Measurements from ENCODE around the gene HYAL4.
"Not testable (repeated sequence)": the region's sequence is repeated elsewhere in the genome, so short reads cannot be mapped to it uniquely, and the experiment has no call there.

Gene HYAL4

DNA sequence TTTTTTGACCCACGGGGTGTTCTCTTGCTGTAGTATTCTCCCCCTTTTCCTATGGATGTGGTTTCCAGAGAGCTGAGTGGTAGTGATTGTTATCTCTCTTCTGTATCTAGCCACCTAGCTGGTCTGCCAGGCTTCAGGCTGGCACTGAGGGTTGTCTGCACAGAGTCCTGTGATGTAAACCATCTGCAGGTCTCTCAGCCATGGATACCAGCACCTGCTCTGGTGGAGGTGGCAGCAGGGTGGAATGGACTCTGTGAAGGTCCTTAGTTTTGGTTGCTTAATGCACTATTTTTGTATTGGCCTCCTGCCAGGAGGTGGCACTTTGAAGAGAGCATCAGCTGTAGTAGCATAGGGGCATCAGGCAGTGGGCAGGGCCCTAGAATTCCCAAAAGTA lies 851 bp downstream of the HYAL4 start:
- peaks cover 0 to 4% (median 0%) of the 10 kb centered on the region in 5 donors for H3K27me3 ChIP-seq (ENCODE audit: control insufficient read depth in 5 of 5, insufficient read depth in 4 of 5, low read length in 5 of 5)
- H3K9ac ChIP-seq (ENCODE audit: low read length in 5 of 5), result no peak overlapping the region
- H3K27ac ChIP-seq (ENCODE audit: low read depth, low read length), result no peak overlapping the region

GRCh38 chr7:123846217-123846891 lies 1.4 kb downstream of the HYAL4 start:
- no peak overlapping the region for H3K9ac ChIP-seq (ENCODE audit: low read length in 5 of 5)

More for the DNA sequence above, 851 bp downstream of the HYAL4 start:
- H3K4me3 ChIP-seq (ENCODE audit: low read depth in 1 of 5, low read length in 5 of 5), result peak overlapping the region in 1 of 5 donors; percentile 2
- peaks cover 0 to 13% (median 3%) of the 10 kb centered on the region in 5 donors for H3K4me1 ChIP-seq (ENCODE audit: control insufficient read depth in 5 of 5, insufficient read depth in 5 of 5, low read length in 5 of 5)
- H3K36me3 ChIP-seq (ENCODE audit: control insufficient read depth in 5 of 5, insufficient read depth in 5 of 5, low read length in 5 of 5), result no peaks in the 10 kb centered on the region
- peaks cover 0 to 3% (median 0%) of the 10 kb centered on the region in 5 donors for H3K9me3 ChIP-seq (ENCODE audit: control insufficient read depth in 5 of 5, low read length in 5 of 5)

GRCh38 chr7:123847868-123848267 lies 2.9 kb downstream of the HYAL4 start:
- peaks cover 0 to 4% (median 0%) of the 10 kb centered on the region in 5 donors for H3K27me3 ChIP-seq (ENCODE audit: control insufficient read depth in 5 of 5, insufficient read depth in 4 of 5, low read length in 5 of 5)
- H3K4me1 ChIP-seq (ENCODE audit: control insufficient read depth in 5 of 5, insufficient read depth in 5 of 5, low read length in 5 of 5), result peaks cover 0 to 13% (median 3%) of the 10 kb centered on the region in 5 donors
- no peak overlapping the region for H3K27ac ChIP-seq (ENCODE audit: low read depth, low read length)
- no peak overlapping the region for H3K9ac ChIP-seq (ENCODE audit: low read length in 5 of 5)
- H3K36me3 ChIP-seq (ENCODE audit: control insufficient read depth in 5 of 5, insufficient read depth in 5 of 5, low read length in 5 of 5), result no peaks in the 10 kb centered on the region
- peaks cover 0 to 3% (median 0%) of the 10 kb centered on the region in 5 donors for H3K9me3 ChIP-seq (ENCODE audit: control insufficient read depth in 5 of 5, low read length in 5 of 5)
- no peak overlapping the region for H3K4me3 ChIP-seq (ENCODE audit: low read depth in 1 of 5, low read length in 5 of 5)

More at GRCh38 chr7:123846217-123846891, 1.4 kb downstream of the HYAL4 start:
- Histone ChIP-seq H3K27ac (ENCODE audit: low read depth, low read length) (no peak overlapping the region), H3K4me3 (ENCODE audit: low read depth in 1 of 5, low read length in 5 of 5) (peak overlapping the region in 1 of 5 donors; percentile 2), H3K4me1 (ENCODE audit: control insufficient read depth in 5 of 5, insufficient read depth in 5 of 5, low read length in 5 of 5) (peaks cover 0 to 13% (median 3%) of the 10 kb centered on the region in 5 donors), H3K9me3 (ENCODE audit: control insufficient read depth in 5 of 5, low read length in 5 of 5) (peaks cover 0 to 3% (median 0%) of the 10 kb centered on the region in 5 donors), H3K27me3 (ENCODE audit: control insufficient read depth in 5 of 5, insufficient read depth in 4 of 5, low read length in 5 of 5) (peaks cover 0 to 4% (median 0%) of the 10 kb centered on the region in 5 donors), H3K36me3 (ENCODE audit: control insufficient read depth in 5 of 5, insufficient read depth in 5 of 5, low read length in 5 of 5) (no peaks in the 10 kb centered on the region)

- Histone ChIP-seq H3K36me3 (ENCODE audit: control insufficient read depth in 5 of 5, insufficient read depth in 5 of 5, low read length in 5 of 5) (no peaks in the 10 kb centered on the region), H3K9ac (ENCODE audit: low read length in 5 of 5) (no peak overlapping the region), H3K4me1 (ENCODE audit: control insufficient read depth in 5 of 5, insufficient read depth in 5 of 5, low read length in 5 of 5) (peaks cover 0 to 13% (median 3%) of the 10 kb centered on the region in 5 donors), H3K27ac (ENCODE audit: low read depth, low read length) (no peak overlapping the region), H3K4me3 (ENCODE audit: low read depth in 1 of 5, low read length in 5 of 5) (no peak overlapping the region), H3K9me3 (ENCODE audit: control insufficient read depth in 5 of 5, low read length in 5 of 5) (peaks cover 0 to 3% (median 0%) of the 10 kb centered on the region in 5 donors), H3K27me3 (ENCODE audit: control insufficient read depth in 5 of 5, insufficient read depth in 4 of 5, low read length in 5 of 5) (peaks cover 0 to 4% (median 0%) of the 10 kb centered on the region in 5 donors)
These were observed 4.9 kb downstream of the HYAL4 start for GRCh38 chr7:123849855-123850254.

- not testable (repeated sequence) for H3K4me1 ChIP-seq (ENCODE audit: control insufficient read depth in 5 of 5, insufficient read depth in 5 of 5, low read length in 5 of 5); H3K36me3 ChIP-seq (ENCODE audit: control insufficient read depth in 5 of 5, insufficient read depth in 5 of 5, low read length in 5 of 5); H3K27ac ChIP-seq (ENCODE audit: low read depth, low read length); H3K9ac ChIP-seq (ENCODE audit: low read length in 5 of 5); H3K4me3 ChIP-seq (ENCODE audit: low read depth in 1 of 5, low read length in 5 of 5); H3K27me3 ChIP-seq (ENCODE audit: control insufficient read depth in 5 of 5, insufficient read depth in 4 of 5, low read length in 5 of 5); H3K9me3 ChIP-seq (ENCODE audit: control insufficient read depth in 5 of 5, low read length in 5 of 5)
These were observed 6.4 kb downstream of the HYAL4 start for GRCh38 chr7:123851404-123851803.

GRCh38 chr7:123854291-123854690 lies 9.3 kb downstream of the HYAL4 start:
- H3K4me3 ChIP-seq (ENCODE audit: low read depth in 1 of 5, low read length in 5 of 5); H3K27ac ChIP-seq (ENCODE audit: low read depth, low read length); H3K36me3 ChIP-seq (ENCODE audit: control insufficient read depth in 5 of 5, insufficient read depth in 5 of 5, low read length in 5 of 5); H3K9me3 ChIP-seq (ENCODE audit: control insufficient read depth in 5 of 5, low read length in 5 of 5); H3K4me1 ChIP-seq (ENCODE audit: control insufficient read depth in 5 of 5, insufficient read depth in 5 of 5, low read length in 5 of 5); H3K9ac ChIP-seq (ENCODE audit: low read length in 5 of 5); H3K27me3 ChIP-seq (ENCODE audit: control insufficient read depth in 5 of 5, insufficient read depth in 4 of 5, low read length in 5 of 5): not testable (repeated sequence)

GRCh38 chr7:123856428-123856827 lies 11.5 kb downstream of the HYAL4 start:
- H3K4me1 ChIP-seq (ENCODE audit: control insufficient read depth in 5 of 5, insufficient read depth in 5 of 5, low read length in 5 of 5); H3K27me3 ChIP-seq (ENCODE audit: control insufficient read depth in 5 of 5, insufficient read depth in 4 of 5, low read length in 5 of 5); H3K9ac ChIP-seq (ENCODE audit: low read length in 5 of 5); H3K27ac ChIP-seq (ENCODE audit: low read depth, low read length); H3K4me3 ChIP-seq (ENCODE audit: low read depth in 1 of 5, low read length in 5 of 5); H3K36me3 ChIP-seq (ENCODE audit: control insufficient read depth in 5 of 5, insufficient read depth in 5 of 5, low read length in 5 of 5); H3K9me3 ChIP-seq (ENCODE audit: control insufficient read depth in 5 of 5, low read length in 5 of 5): not testable (repeated sequence)

- no peak overlapping the region for H3K9ac ChIP-seq (ENCODE audit: low read length in 5 of 5)
- H3K9me3 ChIP-seq (ENCODE audit: control insufficient read depth in 5 of 5, low read length in 5 of 5), result no peaks in the 10 kb centered on the region
- H3K4me1 ChIP-seq (ENCODE audit: control insufficient read depth in 5 of 5, insufficient read depth in 5 of 5, low read length in 5 of 5), result peaks cover 0 to 2% (median 0%) of the 10 kb centered on the region in 5 donors
- H3K27me3 ChIP-seq (ENCODE audit: control insufficient read depth in 5 of 5, insufficient read depth in 4 of 5, low read length in 5 of 5), result peaks cover 0 to 7% (median 0%) of the 10 kb centered on the region in 5 donors
- no peaks in the 10 kb centered on the region for H3K36me3 ChIP-seq (ENCODE audit: control insufficient read depth in 5 of 5, insufficient read depth in 5 of 5, low read length in 5 of 5)
- no peak overlapping the region for H3K4me3 ChIP-seq (ENCODE audit: low read depth in 1 of 5, low read length in 5 of 5)
- H3K27ac ChIP-seq (ENCODE audit: low read depth, low read length), result no peak overlapping the region
These were observed 15.9 kb downstream of the HYAL4 start for GRCh38 chr7:123860848-123861247.

DNA sequence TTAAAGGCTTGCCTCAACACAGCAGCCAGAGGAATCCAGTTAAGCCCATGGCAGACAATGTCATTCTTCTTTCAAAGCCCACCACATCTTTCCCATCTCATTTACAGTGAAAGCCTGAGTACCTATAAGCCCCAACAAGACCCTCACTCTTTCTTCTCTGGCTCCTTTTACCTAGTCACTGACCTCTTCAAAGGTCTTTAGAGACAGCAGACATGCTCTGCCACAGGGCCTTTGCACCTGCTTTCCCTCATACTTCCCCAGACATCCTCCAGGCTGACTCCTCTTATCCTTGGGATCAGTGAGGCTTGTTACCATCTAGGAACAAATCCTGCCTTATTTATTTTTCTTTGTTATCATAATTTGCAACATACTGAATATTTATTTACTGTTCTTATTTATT lies 17.8 kb downstream of the HYAL4 start:
- H3K4me1 ChIP-seq (ENCODE audit: control insufficient read depth in 5 of 5, insufficient read depth in 5 of 5, low read length in 5 of 5), result peaks cover 0 to 2% (median 0%) of the 10 kb centered on the region in 5 donors
- no peak overlapping the region for H3K27ac ChIP-seq (ENCODE audit: low read depth, low read length)
- no peaks in the 10 kb centered on the region for H3K36me3 ChIP-seq (ENCODE audit: control insufficient read depth in 5 of 5, insufficient read depth in 5 of 5, low read length in 5 of 5)
- H3K9ac ChIP-seq (ENCODE audit: low read length in 5 of 5), result no peak overlapping the region
- no peaks in the 10 kb centered on the region for H3K9me3 ChIP-seq (ENCODE audit: control insufficient read depth in 5 of 5, low read length in 5 of 5)
- no peaks in the 10 kb centered on the region for H3K27me3 ChIP-seq (ENCODE audit: control insufficient read depth in 5 of 5, insufficient read depth in 4 of 5, low read length in 5 of 5)
- no peak overlapping the region for H3K4me3 ChIP-seq (ENCODE audit: low read depth in 1 of 5, low read length in 5 of 5)

GRCh38 chr7:123863461-123863860 lies 18.5 kb downstream of the HYAL4 start:
- Histone ChIP-seq H3K27ac (ENCODE audit: low read depth, low read length) (no peak overlapping the region), H3K27me3 (ENCODE audit: control insufficient read depth in 5 of 5, insufficient read depth in 4 of 5, low read length in 5 of 5) (no peaks in the 10 kb centered on the region), H3K36me3 (ENCODE audit: control insufficient read depth in 5 of 5, insufficient read depth in 5 of 5, low read length in 5 of 5) (no peaks in the 10 kb centered on the region), H3K9ac (ENCODE audit: low read length in 5 of 5) (no peak overlapping the region), H3K4me3 (ENCODE audit: low read depth in 1 of 5, low read length in 5 of 5) (no peak overlapping the region), H3K4me1 (ENCODE audit: control insufficient read depth in 5 of 5, insufficient read depth in 5 of 5, low read length in 5 of 5) (peaks cover 0 to 2% (median 0%) of the 10 kb centered on the region in 5 donors), H3K9me3 (ENCODE audit: control insufficient read depth in 5 of 5, low read length in 5 of 5) (no peaks in the 10 kb centered on the region)
